Activated T-cell treated with anti-CD3 and anti-CD28 coated beads for 4 hours (primary cell): ENCODE measurements around the gene MCMBP.
"Not testable (repeated sequence)": the region's sequence is repeated elsewhere in the genome, so short reads cannot be mapped to it uniquely, and the experiment has no call there.

Source experiments
- DNase-seq: peaks from one replicate; pipeline ENCODE4 v3.0.0-alpha.2; 2020

MCMBP gene

GRCh38 chr10:119872860-119873681 is 428 bp upstream of the MCMBP start:
- peak; percentile 74 for DNase-seq

- DNase-seq: peak; percentile 25
Measured at GRCh38 chr10:119871881-119872609, 598 bp downstream of the MCMBP start.

DNA sequence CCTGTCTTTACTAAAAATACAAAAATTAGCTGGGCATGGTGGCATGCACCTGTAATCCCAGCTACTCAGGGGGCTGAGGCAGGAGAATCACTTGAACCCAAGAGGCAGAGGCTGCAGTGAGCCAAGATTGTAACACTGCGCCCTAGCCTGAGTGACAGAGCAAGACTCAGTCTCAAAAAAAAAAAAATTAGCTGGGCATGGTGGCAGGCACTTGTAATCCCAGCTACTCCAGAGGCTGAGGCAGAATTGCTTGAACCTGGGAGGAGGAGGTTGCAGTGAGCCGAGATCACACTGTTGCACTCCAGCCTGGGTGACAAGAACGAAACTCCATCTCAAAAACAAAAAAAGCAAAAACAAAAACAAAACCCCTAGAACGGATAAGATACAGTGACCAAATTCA is 3.2 kb downstream of the MCMBP start:
- DNase-seq: not testable (repeated sequence)

DNA sequence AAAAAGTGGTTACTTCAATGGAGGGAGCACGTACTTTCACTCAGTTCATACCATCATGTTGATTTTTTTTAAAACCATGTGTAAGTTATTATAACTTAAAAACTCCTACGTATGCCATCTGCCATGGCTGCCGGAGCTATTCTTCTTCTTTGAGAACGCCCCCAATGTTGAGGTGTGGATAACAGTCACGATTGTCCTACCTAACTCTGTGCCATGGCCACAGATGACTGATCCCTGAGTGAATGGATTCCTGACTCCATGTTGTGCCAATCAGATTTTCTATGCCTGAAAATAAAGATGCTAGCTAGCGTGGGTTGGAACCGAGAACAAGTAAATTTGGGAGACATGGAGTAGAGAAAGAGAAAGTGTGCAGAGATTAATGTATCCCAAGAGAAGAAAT is 5.3 kb downstream of the MCMBP start:
- DNase-seq: no peak

DNA sequence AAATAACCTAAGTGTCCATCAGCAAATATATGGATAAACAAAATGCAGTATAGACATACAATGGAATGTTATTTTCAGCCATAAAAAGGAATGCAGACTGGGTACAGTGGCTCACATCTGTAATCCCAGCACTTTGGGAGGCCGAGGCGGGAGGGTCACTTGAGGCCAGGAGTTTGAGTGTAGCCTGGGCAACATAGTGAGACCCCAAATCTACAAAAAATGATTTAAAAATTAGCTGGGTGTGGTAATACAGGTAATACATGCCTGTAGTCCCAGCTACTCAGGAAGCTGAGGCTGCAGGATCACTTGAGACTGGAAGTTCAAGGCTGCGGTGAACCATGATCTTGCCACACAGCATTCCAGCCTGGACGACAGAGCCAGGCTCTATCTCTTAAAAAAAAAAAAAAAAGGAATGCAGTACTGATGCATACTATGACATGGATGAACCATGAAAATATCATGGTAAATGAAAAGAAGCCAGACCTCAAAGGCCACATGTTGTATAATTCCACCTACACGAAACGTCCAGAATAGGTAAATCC is 6.9 kb downstream of the MCMBP start:
- no peak for DNase-seq

DNA sequence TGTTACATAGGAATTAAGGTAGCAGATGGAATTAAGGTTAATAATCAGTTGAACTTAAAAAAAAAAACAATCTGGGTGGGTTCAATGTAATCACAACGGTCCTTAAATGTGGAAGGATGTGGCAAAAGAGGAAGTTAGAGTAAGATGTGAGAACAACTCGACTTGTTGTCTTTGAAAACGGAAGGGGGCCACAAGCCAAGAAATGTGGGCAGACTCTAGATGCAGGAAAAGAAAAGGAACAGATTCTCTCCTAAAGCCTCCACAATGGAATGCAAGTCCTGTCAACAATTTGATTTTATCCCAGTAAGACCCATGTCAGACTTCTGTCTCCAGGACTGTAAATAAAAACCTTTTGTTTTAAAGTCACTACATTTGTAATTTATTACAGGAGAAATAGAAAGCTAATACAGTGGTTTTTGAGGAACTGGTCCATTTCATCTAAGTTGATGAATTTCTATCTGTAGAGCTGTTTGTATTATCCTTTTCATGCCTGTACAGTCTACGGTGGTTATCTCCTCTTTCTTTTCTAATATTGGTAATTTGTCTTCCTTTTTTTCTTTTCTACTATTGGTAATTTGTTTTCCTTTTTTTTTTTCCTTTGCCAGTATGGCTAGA is 8.6 kb downstream of the MCMBP start:
- DNase-seq: no peak

DNA sequence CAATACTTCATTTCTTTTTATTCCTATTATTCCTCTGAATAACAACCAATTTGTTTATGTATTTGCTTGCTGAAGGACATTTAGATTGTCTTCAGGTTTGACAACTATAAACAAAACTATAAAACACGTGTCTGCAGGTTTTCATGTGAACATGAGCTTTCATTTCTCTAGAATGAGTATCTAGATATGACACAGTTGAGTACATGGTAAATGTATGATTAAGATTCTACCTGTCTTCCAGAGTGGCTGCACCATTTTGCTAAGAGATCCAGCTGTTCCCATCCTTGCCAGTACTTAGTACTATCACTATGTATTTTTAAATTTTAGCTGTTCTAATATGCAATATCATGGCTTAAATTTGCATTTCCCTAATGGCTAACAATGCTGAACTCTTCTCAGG is 10.1 kb downstream of the MCMBP start:
- no peak for DNase-seq

DNA sequence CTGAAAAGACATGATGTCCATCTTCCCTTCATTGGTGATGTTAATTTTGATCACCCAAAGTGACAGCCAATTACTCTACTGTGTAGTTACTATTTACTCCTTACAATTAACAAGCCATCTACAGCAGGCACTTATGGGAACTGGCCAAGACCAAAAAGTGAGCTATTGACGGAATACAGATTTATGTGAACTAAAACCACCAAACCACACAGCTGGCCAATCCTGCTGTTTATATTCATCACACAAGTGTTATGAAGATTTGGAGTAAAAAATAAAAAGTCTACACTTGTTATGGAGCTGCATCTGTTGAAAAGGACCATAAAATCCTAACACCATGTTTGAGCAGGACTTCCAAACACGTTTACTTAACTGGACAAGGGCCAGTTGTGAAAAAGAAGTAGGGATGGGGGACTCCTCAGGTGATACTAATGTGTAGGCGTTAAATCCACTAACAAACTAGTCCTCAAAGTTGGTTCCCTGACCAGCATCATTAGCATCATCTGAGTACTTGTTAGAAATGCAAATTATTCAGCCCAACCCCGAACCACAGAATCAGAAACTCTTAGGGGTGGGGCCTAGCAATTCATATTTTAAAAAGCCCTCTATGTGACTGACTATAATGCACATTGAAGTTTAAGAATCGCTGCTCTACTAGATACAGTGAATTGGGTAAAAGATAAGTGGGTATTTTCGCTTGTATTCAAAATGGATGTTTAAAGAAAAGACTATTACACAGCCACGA is 11.6 kb downstream of the MCMBP start:
- no peak for DNase-seq

- no peak for DNase-seq
Measured at GRCh38 chr10:119859420-119860258, 13.0 kb downstream of the MCMBP start.

DNA sequence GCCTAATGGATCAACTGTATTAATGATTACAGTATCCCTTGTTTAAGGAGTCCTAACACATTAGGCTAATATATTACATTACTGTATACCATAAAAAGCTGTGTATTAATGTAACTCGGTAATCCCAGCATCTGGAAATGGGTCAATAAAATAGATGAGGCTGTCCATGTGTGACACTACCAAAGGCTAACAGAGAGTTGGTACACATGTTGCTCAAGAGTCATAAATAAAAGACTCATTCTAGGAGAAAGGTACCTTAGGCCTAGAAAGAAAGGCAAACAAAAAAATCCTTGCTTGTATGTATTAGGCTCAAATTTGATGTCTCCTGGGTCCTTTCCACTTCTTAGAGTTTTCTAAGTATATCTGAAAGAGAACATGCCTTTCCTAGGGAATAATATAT is 14.6 kb downstream of the MCMBP start:
- no peak for DNase-seq

GRCh38 chr10:119853574-119853973 is 19.1 kb downstream of the MCMBP start:
- DNase-seq: no peak

GRCh38 chr10:119852822-119853221 is 19.8 kb downstream of the MCMBP start:
- DNase-seq: no peak

GRCh38 chr10:119852277-119852676 is 20.4 kb downstream of the MCMBP start:
- no peak for DNase-seq

DNA sequence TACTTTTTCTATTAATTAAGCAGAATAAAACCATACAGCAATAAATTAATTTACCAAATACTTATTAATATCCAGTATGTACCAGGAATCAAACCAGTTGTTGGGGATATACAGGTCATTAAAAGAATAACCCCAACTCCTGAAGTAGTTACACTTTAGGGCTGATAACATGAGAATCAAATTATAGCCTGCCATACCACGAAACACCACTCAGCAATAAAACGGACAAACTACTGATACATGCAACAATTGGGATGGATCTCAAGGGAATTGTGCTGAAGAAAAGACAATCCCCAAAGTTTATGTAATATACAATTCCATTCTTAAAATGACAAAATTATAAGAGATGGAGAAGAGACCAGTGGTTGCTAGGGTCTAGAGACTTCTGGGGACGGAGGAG is 22.7 kb downstream of the MCMBP start:
- no peak for DNase-seq

- no peak for DNase-seq
Measured at GRCh38 chr10:119849031-119849789, 23.4 kb downstream of the MCMBP start.

- DNase-seq: no peak
Measured at GRCh38 chr10:119845656-119846055, 27.0 kb downstream of the MCMBP start.

DNA sequence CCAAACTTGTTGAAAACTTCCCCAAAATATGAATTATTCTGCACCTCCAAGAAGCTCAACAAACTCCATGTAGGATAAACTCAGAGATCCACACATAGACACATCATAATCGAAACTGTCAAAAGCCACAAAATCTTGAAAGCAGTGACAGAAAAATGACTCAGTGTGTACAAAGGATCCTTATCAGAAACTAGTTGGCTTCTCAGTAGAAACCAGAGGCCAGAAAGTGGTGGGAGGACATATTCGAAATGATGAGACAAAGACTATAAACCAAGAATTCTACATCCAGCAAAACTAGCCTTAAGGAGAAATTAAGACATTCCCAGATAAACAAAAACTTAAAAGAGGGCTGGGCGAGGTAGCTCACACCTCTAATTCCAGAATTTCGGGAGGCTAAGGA is 38.5 kb downstream of the MCMBP start:
- no peak for DNase-seq

GRCh38 chr10:119832951-119833350 is 39.7 kb downstream of the MCMBP start:
- DNase-seq: no peak

GRCh38 chr10:119831656-119832055 is 41.0 kb downstream of the MCMBP start:
- DNase-seq: no peak

DNA sequence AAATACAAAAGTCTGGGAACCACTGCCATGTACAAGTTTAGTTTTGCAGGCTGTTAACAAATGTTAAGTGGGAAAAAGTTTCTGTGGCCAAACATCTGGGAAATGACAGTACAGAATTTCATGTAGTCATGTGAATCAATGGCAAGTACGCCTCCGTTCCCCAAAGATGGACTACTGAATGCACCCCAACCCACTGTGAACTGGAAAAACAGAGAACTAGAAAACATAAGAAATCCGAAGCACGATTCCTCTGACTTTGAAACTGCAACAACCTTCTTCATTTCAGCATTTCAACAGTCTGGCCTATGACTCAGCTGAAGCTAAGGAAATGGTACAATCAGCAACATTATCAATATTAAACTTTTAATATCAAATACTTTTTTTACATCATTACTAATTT is 41.8 kb downstream of the MCMBP start:
- DNase-seq: no peak

- no peak for DNase-seq
Measured at GRCh38 chr10:119829429-119829828, 43.2 kb downstream of the MCMBP start.
